K562 (cell line): Measurements from ENCODE around the gene HOXC12. TPM values are rescaled to one million over a fixed set of nuclear protein-coding genes. Genes with fewer than 3 reads are reported as not detected.

Experiments
- ATAC-seq: fragments of 200-7000 bp; cut with Tn5 transposase; 3 replicates; pipeline ENCODE4 v1.9.1; 2020; ENCODE audit warnings: moderate library complexity
- BruUV-seq: library from RNA; stranded (reverse); fragments of 400-500 nt; replicated peaks from 2 replicates; lab custom pipeline; 2021; lab: Mats Ljungman, UMichigan
- CTCF ChIA-PET: fragments of 300-600 bp; formaldehyde crosslinking; extraction: SDS; loops from one replicate; lab custom pipeline; 2021; ENCODE audit warnings: low intra/inter-chr PET ratio; lab: Yijun Ruan, JAX
- POLR2A ChIA-PET: fragments of 300-600, 350-650 bp; sonication (Branson Sonifier 250); formaldehyde crosslinking; extraction: SDS; loops from one replicate; lab custom pipeline; 2021; ENCODE audit warnings: antibody characterized with exemption, inconsistent platforms; lab: Yijun Ruan, JAX
- DNase-seq, 4 experiments: peaks; one replicate each; pipeline versions ENCODE4 v3.0.0 to v3.0.0-alpha.2; 2011 to 2018; ENCODE audit warnings: low spot score in 3 of 4, mixed read lengths in 3 of 4; ENCODE audit errors: extremely low read depth in 1 of 4
- FAIRE-seq: peaks from 2 replicates; lab custom pipeline; 2011; peaks lifted over from hg19 to GRCh38; lab: Jason Lieb, UNC
- H2AFZ ChIP-seq: 2 replicates; pipeline ENCODE4 v1.6.0; 2011; ENCODE audit warnings: low read depth, low read length, control low read depth, inconsistent platforms
- H3K27ac ChIP-seq: fragments of 200-600 bp; 3 replicates; pipeline ENCODE4 v1.8.0; 2011; ENCODE audit warnings: low read depth, mild to moderate bottlenecking, control low read depth, inconsistent platforms, low read length, moderate library complexity, mixed read lengths; ENCODE audit errors: extremely low read depth
- H3K27me3 ChIP-seq, 2 experiments: fragments of 300-600 bp in 1 of 2; 2 replicates in 1 of 2; 3 replicates in 1 of 2; pipeline versions ENCODE4 v1.6.0 to v1.8.0; 2011; ENCODE audit warnings: inconsistent platforms in 2 of 2, low read length in 2 of 2, mild to moderate bottlenecking in 1 of 2, mixed read lengths in 1 of 2, moderate library complexity in 1 of 2; ENCODE audit not compliant: control insufficient read depth in 2 of 2, insufficient read depth in 2 of 2
- H3K36me3 ChIP-seq: fragments of 300-600 bp; 3 replicates; pipeline ENCODE4 v1.8.0; 2011; ENCODE audit warnings: mild to moderate bottlenecking, low read length, inconsistent platforms; ENCODE audit not compliant: control insufficient read depth, insufficient read depth
- H3K4me1 ChIP-seq, 2 experiments: fragments of 200-600 bp in 1 of 2; replicated peaks in 1 of 2; 2 replicates in 1 of 2; 3 replicates in 1 of 2; pipeline versions ENCODE4 v1.5.1 to v1.8.0; 2011; ENCODE audit warnings: inconsistent platforms in 2 of 2, low read length in 2 of 2, mild to moderate bottlenecking in 1 of 2, mixed read lengths in 1 of 2, moderate library complexity in 1 of 2; ENCODE audit not compliant: control insufficient read depth in 2 of 2, insufficient read depth in 2 of 2
- H3K4me2 ChIP-seq: 2 replicates; pipeline ENCODE4 v1.6.1; 2011; ENCODE audit warnings: low read length, control low read depth, inconsistent platforms, mixed read lengths; ENCODE audit not compliant: insufficient read depth
- H3K4me3 ChIP-seq: fragments of 200-600 bp; sonication (generic), shearing (Covaris generic); 2 replicates; pipeline ENCODE4 v1.5.1; 2016; ENCODE audit warnings: control low read depth, inconsistent platforms
- H3K79me2 ChIP-seq: fragments of 200-600 bp; 3 replicates; pipeline ENCODE4 v1.8.0; 2011; ENCODE audit warnings: low read length, inconsistent platforms; ENCODE audit not compliant: control insufficient read depth, insufficient read depth
- H3K9ac ChIP-seq, 2 experiments: 2 replicates each; pipeline versions ENCODE4 v1.6.0 to v1.6.1; 2011; ENCODE audit warnings: low read depth in 2 of 2, low read length in 2 of 2, control low read depth in 1 of 2, inconsistent platforms in 1 of 2, mild to moderate bottlenecking in 1 of 2, mixed read lengths in 1 of 2; ENCODE audit not compliant: insufficient read depth in 1 of 2
- H3K9me1 ChIP-seq: one replicate; pipeline ENCODE4 v1.6.0; 2011; ENCODE audit warnings: inconsistent platforms, mild to moderate bottlenecking, low read length, moderate library complexity; ENCODE audit not compliant: control insufficient read depth, insufficient read depth
- H3K9me3 ChIP-seq: replicated peaks from 2 replicates; pipeline ENCODE4 v1.5.1; 2011; ENCODE audit warnings: low read depth, low read length, inconsistent platforms; ENCODE audit not compliant: control insufficient read depth, insufficient read depth
- H4K20me1 ChIP-seq: replicated peaks from 2 replicates; pipeline ENCODE4 v1.6.1; 2011; ENCODE audit warnings: low read length, inconsistent platforms, mixed read lengths; ENCODE audit not compliant: control insufficient read depth, insufficient read depth
- WGBS: fragments of 100-300 bp; shearing (Covaris generic); methylation state at CpG from one replicate; pipeline ENCODE4 v1.1.6; 2016; ENCODE audit warnings: low coverage, mixed read lengths; ENCODE audit not compliant: insufficient coverage; ENCODE audit errors: missing lambda C conversion rate; 5-methylcytosine and 5-hydroxymethylcytosine counted together
- in situ Hi-C: fragments of 300-500 bp; cut with MboI; formaldehyde crosslinking; loops from 4 replicates; pipeline ENCODE4 v1.15.0; 2018; ENCODE audit warnings: inconsistent platforms, mixed read lengths
- intact Hi-C: fragments of 100-400 bp; cut with micrococcal nuclease; formaldehyde crosslinking; loops from 2 replicates; pipeline ENCODE4 v1.14.2; 2022
- polyA plus RNA-seq, 8 experiments: library from polyadenylated mRNA; depleted of rRNA in 4 of 8; stranded (reverse) in 5 of 8; unstranded in 3 of 8; fragments of >200 nt; fragmentation: Nextera tagmentation in 2 of 8; fragmentation: Illumina TruSeq in 1 of 8; extraction: Ambion mirVana in 2 of 8; extraction: Trizol in 1 of 8; gene quantifications; 2 replicates each; pipeline versions ENCODE4 v1.2.1 to v1.2.3, GENCODE V29; 2011 to 2014; ENCODE audit warnings: inconsistent platforms in 1 of 8, missing spikeins in 1 of 8
- total RNA-seq, 7 experiments: library from RNA; depleted of rRNA in 6 of 7; stranded (reverse); fragments of >200 nt in 6 of 7; fragmentation: Illumina TruSeq in 2 of 7; extraction: Trizol in 2 of 7; gene quantifications; 2 replicates each; pipeline versions ENCODE4 v1.2.1 to v1.2.3, GENCODE V29; 2011 to 2021; ENCODE audit warnings: low replicate concordance in 1 of 7
- TF ChIP-seq, protein P1 (sequence below): fragments of 150-350 bp; IDR thresholded peaks from 2 replicates; pipeline ENCODE4 v1.6.1; 2014; ENCODE audit warnings: low read depth, mild to moderate bottlenecking, low read length, borderline replicate concordance
- TF ChIP-seq, protein P2 (sequence below): fragments of 250-450 bp; sonication (Bioruptor Pico); IDR thresholded peaks from 2 replicates; pipeline ENCODE4 v1.5.0; 2020; ENCODE audit warnings: mild to moderate bottlenecking, borderline replicate concordance

The HOXC12 gene
- total and polyA plus RNA-seq, 9 of the 15 experiments (the other 6 are each of a cell fraction or from before 2014, with no cell fraction given) = 0.04 to 0.36 (median 0.11) TPM; not detected in 1

DNA sequence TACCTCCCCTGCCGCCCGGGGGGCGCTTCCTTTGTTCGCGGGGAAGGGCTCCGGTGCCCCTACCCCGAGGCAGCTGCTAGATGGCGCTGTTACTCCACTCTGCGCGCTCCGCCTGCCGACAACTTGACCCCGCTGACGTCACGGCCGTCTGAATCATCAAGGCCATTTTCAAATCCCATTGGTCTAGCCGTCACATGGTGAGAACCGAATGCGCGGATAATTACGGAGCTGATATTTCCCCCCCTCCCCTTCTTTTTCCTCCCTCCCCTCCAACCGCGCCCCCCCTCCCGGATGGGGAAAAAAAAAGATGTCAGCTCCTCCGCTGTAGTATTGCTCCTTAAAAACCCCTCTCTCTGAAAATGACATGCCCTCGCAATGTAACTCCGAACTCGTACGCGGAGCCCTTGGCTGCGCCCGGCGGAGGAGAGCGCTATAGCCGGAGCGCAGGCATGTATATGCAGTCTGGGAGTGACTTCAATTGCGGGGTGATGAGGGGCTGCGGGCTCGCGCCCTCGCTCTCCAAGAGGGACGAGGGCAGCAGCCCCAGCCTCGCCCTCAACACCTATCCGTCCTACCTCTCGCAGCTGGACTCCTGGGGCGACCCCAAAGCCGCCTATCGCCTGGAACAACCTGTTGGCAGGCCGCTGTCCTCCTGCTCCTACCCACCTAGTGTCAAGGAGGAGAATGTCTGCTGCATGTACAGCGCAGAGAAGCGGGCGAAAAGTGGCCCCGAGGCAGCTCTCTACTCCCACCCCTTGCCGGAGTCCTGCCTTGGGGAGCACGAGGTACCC lies 30.4 kb downstream of the HOXC12 start, which contains the start of gene HOXC10:
TSS of gene HOXC10 (plus strand) at position 246 of the 791 bp plus-strand sequence. CDS start at position 360, 114 bp downstream.
- peak within 1 kb of the TSS in 1 of 2 experiments; percentile 10; a peak in 2 of 4 replicates for H3K9ac ChIP-seq
- no peaks in the 10 kb centered on the region for H3K36me3 ChIP-seq
- in situ Hi-C loops (loop anchor here (5.0 to 10.0 kb wide), 2 partner anchors 217 to 380 kb away; partner anchors contain the start of gene GPR84), intact Hi-C loops (loop anchor here (1.0 to 10.0 kb wide), 3 partner anchors 20 to 380 kb away; partner anchors contain the start of gene GPR84)
- peaks cover 18 to 21% of the 10 kb centered on the region in 2 experiments for H3K27me3 ChIP-seq
- FAIRE-seq (peak; percentile 99), DNase-seq (peak; percentile 91 to 97 (median 92)), ATAC-seq (peak; percentile 80)
- H3K27ac ChIP-seq = no peak within 1 kb of the TSS
- H2AFZ ChIP-seq = peak within 1 kb of the TSS; percentile 78
- peak within 1 kb of the TSS; percentile 46; the same call in 1 of the 2 replicates for H3K4me2 ChIP-seq
- ChIA-PET POLR2A (interaction anchor here (0.9 to 1.2 kb wide), 3 partner anchors 16 to 266 kb away, joined by 3 to 4 read pairs (median 3); no protein-coding TSS in a partner anchor), CTCF (interaction anchor here (1.1 to 3.9 kb wide), 8 partner anchors 19 to 395 kb away, joined by 3 to 26 read pairs (median 8); no protein-coding TSS in a partner anchor)
- no peak within 1 kb of the TSS; the same call in 1 of the 2 replicates for H3K4me3 ChIP-seq
- 53% methylated on average over 33 of the region's 55 CpGs for WGBS
- H3K4me1 ChIP-seq = peaks cover 29 to 43% of the 10 kb centered on the region in 2 experiments
- no TSS peak for BruUV-seq
- no peaks in the 10 kb centered on the region for H3K9me1 ChIP-seq
- H4K20me1 ChIP-seq = no peaks in the 10 kb centered on the region
- H3K79me2 ChIP-seq = no peaks in the 10 kb centered on the region
- H3K9me3 ChIP-seq = no peaks in the 10 kb centered on the region
- TF ChIP-seq, protein P1, sequence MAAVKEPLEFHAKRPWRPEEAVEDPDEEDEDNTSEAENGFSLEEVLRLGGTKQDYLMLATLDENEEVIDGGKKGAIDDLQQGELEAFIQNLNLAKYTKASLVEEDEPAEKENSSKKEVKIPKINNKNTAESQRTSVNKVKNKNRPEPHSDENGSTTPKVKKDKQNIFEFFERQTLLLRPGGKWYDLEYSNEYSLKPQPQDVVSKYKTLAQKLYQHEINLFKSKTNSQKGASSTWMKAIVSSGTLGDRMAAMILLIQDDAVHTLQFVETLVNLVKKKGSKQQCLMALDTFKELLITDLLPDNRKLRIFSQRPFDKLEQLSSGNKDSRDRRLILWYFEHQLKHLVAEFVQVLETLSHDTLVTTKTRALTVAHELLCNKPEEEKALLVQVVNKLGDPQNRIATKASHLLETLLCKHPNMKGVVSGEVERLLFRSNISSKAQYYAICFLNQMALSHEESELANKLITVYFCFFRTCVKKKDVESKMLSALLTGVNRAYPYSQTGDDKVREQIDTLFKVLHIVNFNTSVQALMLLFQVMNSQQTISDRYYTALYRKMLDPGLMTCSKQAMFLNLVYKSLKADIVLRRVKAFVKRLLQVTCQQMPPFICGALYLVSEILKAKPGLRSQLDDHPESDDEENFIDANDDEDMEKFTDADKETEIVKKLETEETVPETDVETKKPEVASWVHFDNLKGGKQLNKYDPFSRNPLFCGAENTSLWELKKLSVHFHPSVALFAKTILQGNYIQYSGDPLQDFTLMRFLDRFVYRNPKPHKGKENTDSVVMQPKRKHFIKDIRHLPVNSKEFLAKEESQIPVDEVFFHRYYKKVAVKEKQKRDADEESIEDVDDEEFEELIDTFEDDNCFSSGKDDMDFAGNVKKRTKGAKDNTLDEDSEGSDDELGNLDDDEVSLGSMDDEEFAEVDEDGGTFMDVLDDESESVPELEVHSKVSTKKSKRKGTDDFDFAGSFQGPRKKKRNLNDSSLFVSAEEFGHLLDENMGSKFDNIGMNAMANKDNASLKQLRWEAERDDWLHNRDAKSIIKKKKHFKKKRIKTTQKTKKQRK = no peak
- TF ChIP-seq, protein P2, sequence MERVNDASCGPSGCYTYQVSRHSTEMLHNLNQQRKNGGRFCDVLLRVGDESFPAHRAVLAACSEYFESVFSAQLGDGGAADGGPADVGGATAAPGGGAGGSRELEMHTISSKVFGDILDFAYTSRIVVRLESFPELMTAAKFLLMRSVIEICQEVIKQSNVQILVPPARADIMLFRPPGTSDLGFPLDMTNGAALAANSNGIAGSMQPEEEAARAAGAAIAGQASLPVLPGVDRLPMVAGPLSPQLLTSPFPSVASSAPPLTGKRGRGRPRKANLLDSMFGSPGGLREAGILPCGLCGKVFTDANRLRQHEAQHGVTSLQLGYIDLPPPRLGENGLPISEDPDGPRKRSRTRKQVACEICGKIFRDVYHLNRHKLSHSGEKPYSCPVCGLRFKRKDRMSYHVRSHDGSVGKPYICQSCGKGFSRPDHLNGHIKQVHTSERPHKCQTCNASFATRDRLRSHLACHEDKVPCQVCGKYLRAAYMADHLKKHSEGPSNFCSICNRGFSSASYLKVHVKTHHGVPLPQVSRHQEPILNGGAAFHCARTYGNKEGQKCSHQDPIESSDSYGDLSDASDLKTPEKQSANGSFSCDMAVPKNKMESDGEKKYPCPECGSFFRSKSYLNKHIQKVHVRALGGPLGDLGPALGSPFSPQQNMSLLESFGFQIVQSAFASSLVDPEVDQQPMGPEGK (CRISPR knock-in tag) = no peak
